Measurements from ENCODE around the gene SETSIP. TPM values are rescaled to one million over a fixed set of nuclear protein-coding genes. Genes with fewer than 3 reads are reported as not detected.
"Not testable (repeated sequence)": the region's sequence is repeated elsewhere in the genome, so short reads cannot be mapped to it uniquely, and the experiment has no call there.

SETSIP gene
- total RNA-seq, 1 experiment from 2014 or later, result not detected

DNA sequence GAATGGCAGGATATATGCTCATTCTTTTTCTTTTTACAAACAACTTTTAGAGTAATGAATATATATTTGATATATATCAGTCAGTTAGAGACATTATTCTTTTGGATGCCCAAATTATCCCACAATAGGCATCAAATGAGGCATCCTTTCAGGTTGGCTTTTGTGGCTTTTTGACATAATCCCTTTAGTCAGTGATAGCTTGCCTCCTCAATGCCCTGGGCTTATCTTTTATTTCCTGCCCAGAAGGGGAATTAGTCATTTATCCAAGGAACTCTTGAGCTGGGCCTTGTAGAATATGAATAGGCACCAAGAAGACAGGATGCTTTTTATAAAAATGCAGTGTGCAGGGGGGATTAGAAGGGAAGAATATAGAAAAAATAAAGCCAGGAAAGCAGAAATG lies 23.3 kb downstream of the SETSIP start:
- DNase-seq (ENCODE audit: low read depth), result peak; percentile 15

- DNase-seq (ENCODE audit: low read depth), result no peak
Measured at GRCh38 chr1:92045766-92046495, 29.3 kb downstream of the SETSIP start.

GRCh38 chr1:92043621-92044020 lies 31.6 kb downstream of the SETSIP start:
- DNase-seq (ENCODE audit: low read depth), result peak; percentile 25

DNA sequence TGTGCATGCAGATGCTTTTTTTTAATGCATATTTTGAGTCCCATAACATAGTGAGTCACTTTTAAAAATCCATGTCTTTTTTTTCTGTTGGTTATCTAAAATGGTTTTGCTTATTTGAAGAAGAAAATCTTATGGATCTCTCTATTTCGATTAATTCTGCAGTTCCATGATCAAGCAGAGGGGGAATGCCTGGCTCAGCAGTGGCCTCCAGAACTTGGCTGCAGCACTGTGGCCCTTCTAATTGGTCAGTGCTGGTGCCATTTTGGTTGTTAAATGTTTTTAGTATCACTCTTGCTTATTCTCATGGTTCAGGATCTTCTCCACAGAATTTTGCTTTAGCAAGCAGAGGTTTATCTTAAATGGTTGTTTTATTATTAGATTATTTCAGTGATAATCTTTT lies 34.2 kb downstream of the SETSIP start:
- no peak for DNase-seq (ENCODE audit: low read depth)

GRCh38 chr1:92038695-92039346 lies 36.4 kb downstream of the SETSIP start:
- no peak for DNase-seq (ENCODE audit: low read depth)

- DNase-seq (ENCODE audit: low read depth), result no peak
Measured at GRCh38 chr1:92037400-92037799, 37.8 kb downstream of the SETSIP start.

DNA sequence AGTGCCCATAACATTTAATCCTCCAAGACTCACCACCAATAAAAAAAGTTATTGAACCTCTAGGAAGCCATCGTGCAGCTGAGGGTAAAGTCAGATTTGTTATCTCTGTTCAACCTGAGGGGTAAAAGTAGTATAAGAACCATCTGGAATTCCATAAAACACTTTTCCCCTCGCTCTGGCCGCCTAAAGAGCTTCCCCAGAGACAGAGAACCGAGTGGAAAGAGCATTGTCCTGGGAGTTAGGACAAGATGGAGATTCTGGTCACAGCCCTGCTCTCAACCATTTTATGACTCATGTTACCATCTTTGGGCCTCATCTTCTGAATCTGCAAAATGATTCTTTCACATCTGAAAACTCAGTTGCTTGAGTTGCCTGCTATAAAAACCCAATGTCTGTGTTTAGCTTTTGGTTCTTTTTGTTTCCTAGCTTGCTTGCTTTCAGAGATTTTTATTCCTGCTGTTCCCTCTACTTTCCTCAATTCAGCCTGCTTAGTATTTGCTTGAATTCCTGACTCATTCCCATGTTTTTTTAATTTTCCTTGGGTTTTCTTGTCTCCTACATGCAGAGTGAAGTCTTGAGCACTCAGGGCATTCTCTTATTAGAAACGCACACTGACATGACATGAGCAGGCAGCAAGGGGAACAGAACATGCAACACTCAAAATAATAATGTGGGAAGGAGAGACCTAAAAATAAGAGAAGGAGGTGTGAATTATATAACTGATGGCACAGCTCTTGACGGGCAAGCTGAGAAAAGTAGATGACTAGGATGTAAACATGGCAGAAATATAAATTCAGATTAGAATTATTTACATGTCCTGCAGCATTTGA lies 43.7 kb downstream of the SETSIP start:
- peak; percentile 14 for DNase-seq (ENCODE audit: low read depth)

DNA sequence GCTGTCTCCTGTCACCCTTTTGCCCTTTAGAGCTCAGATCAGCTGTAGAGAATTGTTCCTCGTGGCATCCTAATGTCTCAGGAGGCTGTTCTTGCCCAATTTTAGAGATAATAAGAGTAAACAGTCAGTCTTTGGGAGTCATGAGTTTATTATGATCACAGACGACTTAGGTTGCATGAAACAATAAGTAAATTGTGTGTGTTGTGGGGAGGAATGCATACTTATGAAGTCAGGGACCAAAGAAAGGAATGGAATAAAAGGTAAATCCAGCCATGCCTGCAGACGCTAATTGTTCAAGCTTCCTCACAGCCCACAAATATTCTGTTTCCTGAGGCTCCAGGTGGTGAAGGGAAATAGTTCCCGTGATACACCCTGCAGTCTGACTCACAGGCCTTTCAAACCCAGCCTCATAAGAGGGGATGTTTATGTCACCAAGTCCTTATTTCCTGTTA lies 44.5 kb downstream of the SETSIP start:
- DNase-seq (ENCODE audit: low read depth), result peak; percentile 65

- no peak for DNase-seq (ENCODE audit: low read depth)
Measured at GRCh38 chr1:92029241-92029922, 45.8 kb downstream of the SETSIP start.

- DNase-seq (ENCODE audit: low read depth), result no peak
Measured at GRCh38 chr1:92026806-92027205, 48.4 kb downstream of the SETSIP start.

GRCh38 chr1:92026042-92026441 lies 49.2 kb downstream of the SETSIP start:
- not testable (repeated sequence) for DNase-seq (ENCODE audit: low read depth)

Other genes starting within 250 kb of the SETSIP start
- gene TGFBR3, start 189.3 kb downstream of the SETSIP start, total RNA-seq (2014; rRNA removed; shearing (Covaris generic)), result 4.5 and 7.3 TPM in 2 replicates
- gene BRDT, start 126.0 kb downstream of the SETSIP start, total RNA-seq (2014; rRNA removed; shearing (Covaris generic)), result not detected in 2 replicates
- 2.6 and 2.8 TPM in 2 replicates for gene EPHX4, start 45.4 kb downstream of the SETSIP start, total RNA-seq (2014; rRNA removed; shearing (Covaris generic))
- gene BTBD8, start 4.9 kb upstream of the SETSIP start, total RNA-seq (2014; rRNA removed; shearing (Covaris generic)), result 0.49 and 0.72 TPM in 2 replicates
- not detected in 2 replicates for gene C1orf146, start 142.5 kb upstream of the SETSIP start, total RNA-seq (2014; rRNA removed; shearing (Covaris generic))
- 15.9 and 20.2 TPM in 2 replicates for gene GLMN, start 223.6 kb upstream of the SETSIP start, total RNA-seq (2014; rRNA removed; shearing (Covaris generic))
- gene RPAP2, start 223.6 kb upstream of the SETSIP start, total RNA-seq (2014; rRNA removed; shearing (Covaris generic)), result 11.2 and 14.8 TPM in 2 replicates

Data from RPMI7951 (cell line).